NCI-H187 (cell line): ENCODE measurements around the gene ZNRF3.
A peak's percentile ranks its signal among the peaks of the same experiment; 100 is the strongest.
"Not testable (repeated sequence)": the region's sequence is repeated elsewhere in the genome, so short reads cannot be mapped to it uniquely, and the experiment has no call there.

ENCODE experiments used
- DNase-seq, 2 experiments: peaks; one replicate each; lab custom pipeline; 2025; lab: John Stamatoyannopoulos, UW

The ZNRF3 gene

DNA sequence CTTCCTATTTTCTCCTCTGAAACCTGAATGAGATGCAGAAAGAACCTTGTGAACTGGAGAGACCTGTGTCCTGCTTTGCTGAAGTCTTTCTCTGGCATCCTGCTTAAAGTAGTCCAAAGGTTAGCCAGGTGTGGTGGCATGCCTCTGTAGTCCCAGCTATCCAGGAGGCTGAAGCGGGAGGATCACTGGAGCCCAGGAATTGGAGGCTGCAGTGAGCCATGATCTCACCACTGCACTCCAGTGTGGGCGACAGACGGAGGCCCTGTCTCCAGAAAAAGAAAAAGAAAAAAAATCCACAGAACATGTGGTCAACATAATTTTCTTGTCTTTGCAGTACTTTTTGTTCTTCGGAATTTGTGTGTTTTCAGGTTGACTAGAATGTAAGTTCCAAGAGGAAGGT lies 187.1 kb downstream of the ZNRF3 start:
- no peak for DNase-seq

- no peak for DNase-seq
These were observed 188.1 kb downstream of the ZNRF3 start for GRCh38 chr22:29071261-29072045.

DNA sequence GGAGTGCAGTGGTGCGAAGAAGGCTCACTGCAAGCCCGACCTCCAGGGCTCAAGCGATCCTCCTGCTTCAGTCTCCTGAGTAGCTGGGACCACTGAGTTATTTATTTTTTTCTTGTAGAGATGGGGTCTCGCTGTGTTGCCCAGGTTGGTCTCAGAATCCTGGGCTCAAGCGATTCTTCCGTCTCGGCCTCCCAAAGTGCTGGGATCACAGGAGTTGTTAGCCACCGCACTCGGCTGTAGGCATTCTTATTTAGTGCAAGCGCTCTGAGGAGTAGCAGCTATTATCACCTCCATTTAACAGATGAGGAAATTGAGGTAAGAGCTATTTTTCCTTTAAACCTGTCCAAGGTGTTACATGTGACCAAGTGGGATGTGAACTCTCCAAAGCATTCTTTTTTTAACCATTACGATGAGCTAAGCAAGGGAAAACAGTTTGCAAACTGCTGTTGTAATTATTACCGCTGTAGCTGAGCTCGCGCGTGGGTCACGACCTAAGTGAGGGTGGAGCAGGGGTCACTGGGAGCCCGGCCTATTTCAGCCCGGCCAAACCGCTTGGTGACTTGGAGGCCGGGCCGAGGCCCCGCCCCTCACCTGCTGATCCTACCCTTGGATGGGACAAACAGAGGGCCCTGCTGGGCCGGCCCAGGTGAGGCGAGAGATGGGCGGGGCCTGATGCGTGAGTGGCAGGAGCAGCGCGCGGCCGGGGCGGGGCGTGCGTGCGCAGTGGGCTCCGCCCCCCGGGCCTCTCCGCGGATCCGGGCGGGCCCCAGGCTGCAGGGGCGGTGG lies 189.0 kb downstream of the ZNRF3 start:
- DNase-seq = peak; percentile 42 to 82

DNA sequence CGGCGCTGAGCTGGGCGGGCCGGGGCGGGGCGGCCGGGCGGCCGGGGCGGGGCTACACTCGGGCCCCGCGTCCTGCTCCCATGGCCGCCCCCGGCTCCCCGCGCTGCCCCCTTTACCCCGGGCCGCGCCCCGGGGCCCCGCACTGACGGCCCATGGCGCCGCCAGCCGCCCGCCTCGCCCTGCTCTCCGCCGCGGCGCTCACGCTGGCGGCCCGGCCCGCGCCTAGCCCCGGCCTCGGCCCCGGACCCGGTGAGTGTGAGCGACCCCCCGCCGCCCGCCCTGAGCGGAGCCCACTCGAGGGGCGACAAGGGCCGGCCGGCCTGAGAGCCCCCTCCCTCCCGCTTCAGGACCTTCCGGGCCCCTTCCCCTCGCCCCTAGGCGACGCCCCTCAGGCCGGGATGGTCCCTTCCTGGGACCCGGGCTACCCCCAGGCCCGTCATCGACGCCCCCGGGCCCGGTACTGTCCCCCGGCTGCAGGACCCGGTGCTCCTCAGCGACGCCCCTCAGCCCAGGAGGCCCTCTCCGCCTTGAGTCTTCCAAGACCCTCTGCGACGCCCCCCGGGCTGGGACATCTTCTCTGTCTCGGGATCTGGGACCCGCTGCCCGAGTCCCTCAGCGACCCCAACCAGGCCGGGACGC lies 189.7 kb downstream of the ZNRF3 start, which contains the start of gene KREMEN1:
Gene KREMEN1, plus strand, starts transcription at position 57 of the 639 bp plus-strand sequence. Its CDS starts 96 bp downstream, at position 153.
- no peak for DNase-seq

GRCh38 chr22:29073618-29074275 lies 190.4 kb downstream of the ZNRF3 start:
- no peak for DNase-seq

DNA sequence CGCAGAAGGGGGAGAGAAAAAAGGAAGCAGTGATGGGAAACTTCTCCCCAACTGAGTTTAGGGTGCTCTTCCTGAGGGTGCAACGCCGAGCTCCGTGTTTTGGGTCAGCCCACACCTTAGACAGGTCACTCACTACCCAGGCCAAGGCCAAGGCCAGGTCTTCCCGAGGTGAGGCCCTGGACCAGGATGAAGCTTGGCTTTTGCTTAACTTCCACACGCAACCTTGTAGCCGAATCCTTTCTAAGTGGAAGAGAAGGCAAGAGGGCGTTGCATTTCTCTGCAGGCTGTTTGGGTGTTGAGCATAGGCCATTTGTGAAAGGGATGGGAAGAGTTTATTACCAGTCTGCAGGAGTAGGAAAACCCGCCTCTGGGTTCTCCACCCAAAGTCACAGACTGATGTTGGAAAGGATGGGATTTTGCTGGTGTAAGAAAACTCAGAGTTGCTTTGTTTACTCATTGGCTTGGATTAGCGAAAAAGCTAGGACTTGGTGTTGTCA lies 191.0 kb downstream of the ZNRF3 start:
- DNase-seq = no peak

DNA sequence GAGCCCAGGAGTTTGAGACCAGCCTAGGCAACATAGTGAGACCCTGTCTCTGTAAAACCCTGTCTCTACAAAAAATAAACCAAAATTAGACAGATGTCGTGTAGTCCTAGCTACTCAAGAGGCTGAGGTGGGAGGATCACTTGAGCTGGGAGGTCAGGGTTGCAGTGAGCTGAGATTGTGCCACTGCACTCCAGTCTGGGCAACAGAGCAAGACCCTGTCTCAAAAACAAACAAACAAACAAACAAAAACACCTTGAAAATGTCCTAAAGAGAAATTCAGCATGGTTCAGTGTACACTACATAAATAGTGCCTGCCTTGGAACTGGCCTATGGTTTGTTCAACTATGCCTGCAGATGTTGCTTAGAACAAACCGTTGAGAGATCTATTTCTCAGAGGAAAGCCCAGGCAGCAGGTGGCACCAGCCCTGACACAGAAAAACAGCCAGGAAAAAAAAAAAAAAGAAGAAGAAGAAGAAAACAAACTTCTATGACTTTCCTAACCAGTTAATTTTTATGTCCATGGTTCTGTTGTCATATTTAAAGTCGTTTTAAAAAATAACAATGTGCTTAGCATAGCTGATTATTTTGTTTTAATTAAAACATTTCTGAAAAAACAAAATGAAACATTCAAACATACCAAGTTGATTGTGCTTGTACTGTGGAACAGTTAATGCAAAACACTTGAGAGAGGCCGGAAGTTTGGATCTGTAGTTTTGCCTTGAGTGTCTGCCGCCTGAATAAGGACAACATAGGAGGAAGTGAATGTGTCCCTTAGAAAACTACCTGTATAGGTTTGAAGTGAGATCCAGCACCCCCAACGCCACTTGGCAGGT lies 194.9 kb downstream of the ZNRF3 start:
- DNase-seq = no peak

DNA sequence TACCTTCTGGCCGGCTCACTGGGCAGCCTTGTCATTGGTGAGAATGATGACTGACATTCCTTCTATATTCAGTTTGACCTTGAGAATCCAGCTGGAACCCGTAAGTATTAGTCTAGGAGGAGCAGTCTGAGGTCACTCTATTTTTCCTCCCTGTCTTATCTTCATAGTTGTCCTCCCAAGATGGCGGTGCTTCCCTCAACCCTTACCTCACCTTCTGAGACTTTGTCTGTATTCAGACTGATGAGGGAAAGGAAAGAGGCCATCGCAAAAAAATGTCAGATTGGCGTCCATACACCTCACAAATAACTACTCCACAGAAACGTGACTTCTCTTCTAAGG lies 195.5 kb downstream of the ZNRF3 start:
- no peak for DNase-seq

GRCh38 chr22:29079218-29079901 lies 196.0 kb downstream of the ZNRF3 start:
- peak; percentile 31 to 67 for DNase-seq

DNA sequence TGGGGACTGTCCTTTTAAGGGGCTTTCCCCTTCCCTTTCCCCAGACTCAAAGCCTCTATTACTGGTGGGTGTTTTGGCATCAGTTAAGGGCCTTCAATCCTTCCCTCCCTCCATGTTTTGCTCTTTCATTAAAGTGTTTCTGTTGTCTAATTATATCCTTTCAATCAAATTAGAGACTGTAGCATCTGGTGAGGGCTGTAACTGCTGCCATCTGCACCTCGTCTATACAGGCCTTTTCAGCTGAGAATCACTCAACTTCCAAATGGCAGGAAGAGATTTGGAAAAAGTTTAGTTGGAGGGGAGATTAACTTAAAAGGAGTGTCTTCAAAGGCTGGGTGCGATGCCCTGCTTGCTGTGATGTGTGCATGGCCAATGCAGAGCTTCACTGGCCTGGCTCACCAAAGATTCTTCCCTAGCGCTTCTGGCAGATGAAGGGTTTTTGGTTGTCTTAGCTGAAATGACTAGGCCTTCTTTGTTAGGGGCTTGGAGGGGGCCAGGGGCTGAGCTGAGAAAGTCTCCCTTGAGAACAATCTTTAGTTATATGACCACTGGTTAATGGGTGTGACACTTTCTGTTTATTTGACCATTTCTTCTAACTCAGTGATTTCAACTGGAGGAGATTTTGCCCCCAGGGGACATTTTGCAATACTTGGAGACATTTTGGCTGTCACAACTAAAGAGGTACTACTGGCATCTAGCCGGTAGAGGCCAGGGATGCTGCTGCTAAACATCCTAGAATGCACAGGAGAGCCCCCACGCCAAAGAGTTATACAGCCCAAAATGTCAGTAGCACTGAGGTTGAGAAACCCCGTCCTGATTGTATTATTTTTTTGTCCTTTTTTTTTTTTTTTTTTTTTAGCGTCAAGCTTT lies 197.0 kb downstream of the ZNRF3 start:
- DNase-seq = no peak

DNA sequence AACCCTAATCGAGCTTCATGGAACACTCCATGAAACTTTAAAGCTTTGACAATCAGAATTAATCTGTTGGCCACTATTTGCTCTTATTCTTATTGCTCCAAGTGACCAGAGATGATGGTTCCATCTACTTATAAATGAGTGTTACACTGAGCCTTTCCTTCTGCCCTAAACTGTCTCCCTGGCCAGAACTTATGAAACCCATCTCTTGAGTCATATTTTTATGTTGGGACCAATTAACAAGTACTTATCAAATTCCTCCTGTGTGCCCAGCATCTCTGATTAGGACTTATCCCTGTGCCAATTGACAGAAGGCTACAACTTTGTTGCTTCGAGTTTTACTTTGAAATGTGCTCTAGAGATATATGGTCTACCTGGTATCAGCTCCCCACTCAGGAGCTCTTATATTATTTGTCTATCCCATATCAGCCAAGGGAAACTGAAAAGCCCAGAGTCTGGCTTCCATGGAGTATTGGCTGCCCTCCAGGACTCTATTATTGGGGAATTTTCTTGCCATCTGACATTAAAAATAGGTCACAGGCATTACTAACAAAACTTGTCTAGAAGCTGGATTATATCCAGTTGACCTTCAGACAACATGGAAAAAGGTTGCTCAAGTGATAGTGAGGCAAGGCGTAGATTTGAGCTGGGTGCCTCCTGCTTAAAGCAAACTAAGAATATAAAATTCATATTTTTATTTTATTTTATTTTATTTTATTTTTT lies 198.3 kb downstream of the ZNRF3 start:
- DNase-seq = no peak

- DNase-seq = no peak
These were observed 199.6 kb downstream of the ZNRF3 start for GRCh38 chr22:29082826-29083545.

DNA sequence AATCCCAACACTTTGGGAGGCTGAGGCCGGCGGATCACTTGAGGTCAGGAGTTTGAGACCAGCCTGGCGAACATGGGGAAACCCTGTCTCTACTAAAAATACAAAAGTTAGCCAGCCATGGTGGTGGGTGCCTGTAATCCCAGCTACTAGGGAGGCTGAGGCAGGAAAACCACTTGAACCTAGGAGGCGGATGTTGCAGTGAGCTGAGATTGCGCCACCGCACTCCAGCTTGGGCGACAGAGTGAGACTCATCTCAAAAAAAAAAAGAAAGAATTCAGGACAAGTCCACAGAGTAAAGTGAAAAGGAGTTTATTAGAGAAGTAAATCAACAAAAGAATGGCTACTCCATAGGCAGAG lies 200.2 kb downstream of the ZNRF3 start:
- not testable (repeated sequence) for DNase-seq

DNA sequence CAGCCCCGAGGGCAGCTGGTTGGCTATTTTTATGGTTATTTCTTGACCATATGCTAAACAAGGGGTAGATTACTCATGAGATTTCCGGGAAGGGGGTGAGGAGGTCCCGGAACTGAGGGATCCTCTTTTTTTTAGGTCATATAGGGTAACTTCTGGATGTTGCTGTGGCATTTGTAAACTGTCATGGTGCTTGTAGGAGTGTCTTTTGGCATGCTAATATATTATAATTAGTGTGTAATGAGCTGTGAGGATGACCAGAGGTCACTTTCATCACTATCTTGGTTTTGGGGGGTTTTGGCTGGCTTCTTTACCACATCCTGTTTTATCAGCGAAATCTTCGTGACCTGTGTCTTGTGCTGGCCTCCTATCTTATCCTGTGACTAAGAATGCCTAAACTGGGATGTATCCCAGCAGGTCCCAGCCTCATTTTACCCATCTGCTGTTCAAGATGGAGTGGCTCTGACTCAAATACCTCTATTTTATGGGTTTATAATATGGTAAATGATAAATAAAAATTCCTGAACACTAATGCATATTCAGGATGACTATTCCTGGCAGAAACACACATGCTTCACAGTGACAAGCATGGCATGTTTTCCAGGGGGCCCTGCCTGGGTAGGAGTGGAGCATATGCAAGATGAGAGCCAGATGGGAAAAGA lies 200.7 kb downstream of the ZNRF3 start:
- no peak for DNase-seq

GRCh38 chr22:29087012-29087411 lies 203.6 kb downstream of the ZNRF3 start:
- no peak for DNase-seq

DNA sequence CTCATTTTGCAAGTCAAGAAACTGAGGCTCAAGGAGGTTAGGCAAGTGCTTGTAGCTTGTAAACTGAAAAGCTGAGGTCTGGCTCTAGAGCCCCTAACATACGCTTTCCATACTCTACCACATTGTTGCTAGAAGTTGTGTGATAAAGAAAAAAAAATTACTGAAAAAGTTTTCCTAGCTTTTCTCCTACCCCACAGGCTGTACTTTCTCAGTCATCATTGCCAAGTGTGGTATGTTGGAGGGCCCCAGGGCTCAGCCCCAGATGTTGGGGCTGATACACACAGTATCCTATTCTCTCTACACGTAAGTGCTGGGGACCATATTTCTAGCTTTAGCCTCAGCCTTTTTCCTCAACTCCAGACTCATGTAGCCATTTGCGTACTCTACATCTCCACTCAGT lies 205.4 kb downstream of the ZNRF3 start:
- DNase-seq = no peak

DNA sequence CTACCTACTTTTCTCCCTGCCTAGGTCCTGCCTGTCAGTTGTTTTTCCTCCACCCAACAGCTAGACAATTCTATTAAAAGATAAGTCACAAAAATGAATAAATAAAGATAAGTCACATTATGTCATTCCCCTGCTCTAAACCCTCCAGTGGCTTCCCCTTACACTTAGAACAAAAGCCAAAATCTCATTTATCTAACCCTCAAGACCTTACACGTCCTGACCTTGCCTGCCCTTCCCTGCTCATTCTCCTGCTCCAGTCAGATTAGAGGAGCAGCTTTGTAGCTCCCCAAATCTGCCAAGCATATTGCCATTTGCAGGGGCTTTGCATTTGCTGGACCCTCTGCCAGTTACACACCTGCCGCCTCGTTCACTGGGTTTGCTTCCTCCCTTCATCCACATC lies 206.1 kb downstream of the ZNRF3 start:
- no peak for DNase-seq

DNA sequence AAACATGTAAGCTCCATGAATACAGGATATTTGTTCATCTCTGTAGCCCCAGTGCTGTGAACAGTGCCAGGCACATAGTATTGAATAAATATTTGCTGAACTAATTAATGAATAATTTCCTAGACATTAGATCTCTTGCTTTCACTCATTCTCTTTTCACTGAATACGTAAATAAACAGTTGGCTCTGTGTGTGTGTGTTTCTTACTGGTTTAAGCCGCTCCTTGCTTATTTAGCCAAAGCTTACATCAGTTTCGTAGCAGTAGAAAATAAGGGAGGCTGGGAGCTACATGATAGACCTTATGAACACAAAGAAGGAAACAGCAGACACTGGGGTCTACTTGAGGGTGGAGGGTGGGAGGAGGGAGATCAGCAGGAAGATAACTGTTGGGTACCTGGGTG lies 206.7 kb downstream of the ZNRF3 start:
- DNase-seq = no peak
